GM19455 (cell line): Measurements from ENCODE around the gene GRAMD1C.
"Not testable (repeated sequence)": the region's sequence is repeated elsewhere in the genome, so short reads cannot be mapped to it uniquely, and the experiment has no call there.

Experiments
- ATAC-seq: cut with Tn5 transposase; IDR thresholded peaks from one replicate; pipeline ENCODE4 v1.9.1; 2021; ENCODE audit not compliant: unreplicated experiment

Gene GRAMD1C

DNA sequence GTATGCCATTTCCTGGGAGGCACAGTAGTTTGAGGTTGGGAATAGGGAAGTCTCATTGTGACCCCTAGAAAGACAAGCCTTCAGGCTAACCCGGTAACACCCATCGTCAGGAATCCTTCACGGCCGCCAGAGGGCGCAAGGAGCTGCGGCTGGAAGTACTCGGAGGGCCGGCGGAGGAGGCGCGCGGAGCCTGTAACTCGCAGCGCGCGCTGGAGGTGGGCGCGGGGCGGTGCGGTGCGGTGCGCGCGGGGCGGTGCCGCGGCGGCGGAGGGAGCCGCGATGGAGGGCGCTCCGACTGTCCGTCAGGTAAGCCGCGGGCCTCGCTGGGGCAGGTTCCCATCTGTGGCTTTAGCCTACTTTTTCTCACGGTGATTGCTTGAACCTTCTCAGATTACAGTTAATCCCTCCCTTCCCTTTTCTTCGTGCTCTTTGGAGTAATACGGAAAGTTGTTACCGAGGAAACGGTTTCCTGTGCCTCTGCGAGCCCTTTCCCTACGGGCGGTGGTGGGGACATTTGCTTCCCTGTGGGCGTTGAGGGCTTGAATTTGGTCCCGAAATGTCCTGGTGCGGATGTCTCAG lies at the start of gene GRAMD1C:
Gene GRAMD1C, plus strand, starts transcription at position 158 of the 579 bp plus-strand sequence. Its CDS starts 122 bp downstream, at position 280.
- ATAC-seq = peak; percentile 86

DNA sequence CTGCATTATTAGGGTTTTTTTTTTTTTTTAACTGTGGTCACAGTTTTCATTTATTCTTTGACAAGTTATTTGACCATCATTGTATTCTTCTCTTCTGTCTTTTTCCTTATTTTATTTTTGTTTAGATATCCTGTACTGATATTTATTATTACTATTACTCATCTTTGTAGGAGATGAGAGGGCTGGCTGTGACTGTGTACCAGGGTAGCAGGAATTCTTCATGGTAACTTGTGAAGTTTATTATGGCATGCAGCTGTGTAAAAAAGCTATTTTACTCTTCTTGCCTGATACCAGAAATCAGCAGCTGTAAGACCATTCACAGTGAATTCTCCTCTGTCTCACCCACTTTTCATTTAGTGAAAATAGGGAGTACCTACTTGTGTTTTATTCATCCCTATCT lies 47.2 kb upstream of the GRAMD1C start:
- ATAC-seq = no peak

DNA sequence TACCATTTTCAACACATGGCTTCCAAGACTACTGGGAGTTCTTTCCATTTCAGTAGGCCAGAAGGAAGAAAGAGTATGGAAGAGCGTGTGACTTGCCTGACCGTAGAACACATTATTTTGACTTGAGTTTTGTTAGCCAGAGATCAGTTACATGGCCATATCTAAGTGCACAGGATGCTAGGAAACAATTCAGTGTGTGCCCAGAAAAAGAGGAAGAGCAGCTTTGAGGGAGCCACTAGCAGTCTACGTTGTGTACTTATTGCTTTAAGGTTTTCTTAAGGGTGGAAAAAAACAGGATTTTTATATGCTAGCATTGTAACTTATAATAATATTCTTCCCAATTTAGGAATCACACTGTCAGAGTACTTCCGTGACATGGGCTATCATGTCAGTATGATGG lies 44.1 kb upstream of the GRAMD1C start:
- no peak for ATAC-seq

DNA sequence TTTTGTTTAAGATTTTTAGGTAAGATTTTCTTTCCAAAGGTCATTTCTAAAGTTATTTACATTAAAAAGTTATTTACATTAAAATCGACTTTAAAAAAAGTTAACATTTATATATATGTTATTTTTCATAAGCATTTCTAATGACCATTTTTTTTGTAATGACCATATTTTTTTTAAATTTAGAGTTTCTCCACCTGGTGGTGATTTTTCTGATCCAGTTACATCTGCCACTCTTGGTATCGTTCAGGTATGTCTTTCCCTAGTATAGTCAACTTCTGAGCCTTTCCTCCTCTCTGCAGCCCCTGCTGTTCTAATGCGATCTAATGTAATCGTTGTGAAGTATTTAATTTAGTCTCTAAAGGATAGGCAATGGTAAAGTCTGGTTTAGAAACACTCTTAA lies 42.9 kb upstream of the GRAMD1C start:
- ATAC-seq = no peak

DNA sequence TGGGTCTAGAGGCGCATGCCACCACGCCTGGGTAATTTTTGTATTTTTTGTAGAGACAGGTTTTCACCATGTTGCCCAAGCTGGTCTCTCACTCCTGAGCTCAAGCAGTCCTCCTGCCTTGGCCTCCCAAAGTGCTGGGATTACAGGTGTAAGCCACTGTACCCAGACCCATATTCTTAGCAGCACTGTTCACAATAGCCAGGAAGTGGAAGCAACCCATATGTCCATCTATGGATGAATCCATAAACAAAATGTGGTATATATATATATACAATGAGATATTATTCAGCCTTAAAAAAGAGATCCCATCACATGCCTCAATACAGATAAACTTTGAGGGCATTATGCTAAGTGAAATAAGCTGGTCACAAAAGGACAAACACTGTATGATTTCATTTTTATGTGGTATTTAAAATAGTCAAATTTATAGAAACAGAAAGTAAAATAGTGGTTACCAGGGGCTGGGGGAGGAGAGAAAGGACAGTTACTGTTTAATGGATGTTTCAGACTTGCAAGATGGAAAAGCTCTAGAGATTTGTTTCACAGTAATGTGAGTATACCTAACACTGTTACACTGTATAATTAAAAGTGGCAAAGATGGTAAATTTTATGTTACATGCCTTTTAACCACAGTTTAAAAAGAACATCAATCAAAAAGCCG lies 35.7 kb upstream of the GRAMD1C start:
- ATAC-seq = no peak

DNA sequence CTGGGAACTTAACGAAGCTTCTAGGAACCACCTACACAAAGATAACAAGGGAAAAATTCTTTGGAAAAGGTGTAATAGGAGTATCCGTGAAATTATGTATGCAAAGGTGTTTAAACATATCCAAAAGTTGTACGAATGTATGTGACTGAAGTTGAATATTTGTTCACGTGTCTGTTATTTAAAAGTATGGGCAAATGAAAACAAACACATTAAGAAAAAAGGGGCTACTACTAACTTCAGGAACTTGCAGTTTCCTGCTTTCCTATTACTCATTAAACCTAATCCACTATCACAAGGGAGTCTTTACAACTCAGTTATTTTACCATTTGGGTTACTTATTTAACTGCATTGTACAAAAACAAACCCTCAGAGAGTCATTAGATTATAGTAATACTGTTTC lies 33.9 kb upstream of the GRAMD1C start:
- no peak for ATAC-seq

DNA sequence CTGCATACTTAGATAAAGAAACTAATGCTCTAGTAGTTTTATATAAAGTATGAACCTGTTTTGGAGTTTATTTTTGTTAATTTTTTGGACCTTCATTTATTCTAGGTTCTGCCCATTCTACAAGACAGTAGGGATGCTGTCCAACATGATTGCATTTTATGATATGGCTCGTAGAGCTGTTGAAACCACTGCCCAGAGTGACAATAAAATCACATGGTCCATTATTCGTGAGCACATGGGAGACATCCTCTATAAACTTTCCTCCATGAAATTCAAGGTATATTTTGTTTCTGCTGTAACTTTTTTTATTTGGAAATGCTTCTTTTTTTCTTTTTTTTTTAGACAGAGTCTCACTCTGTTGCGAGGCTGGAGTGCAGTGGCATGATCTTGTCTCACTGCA lies 33.3 kb upstream of the GRAMD1C start:
- ATAC-seq = no peak

DNA sequence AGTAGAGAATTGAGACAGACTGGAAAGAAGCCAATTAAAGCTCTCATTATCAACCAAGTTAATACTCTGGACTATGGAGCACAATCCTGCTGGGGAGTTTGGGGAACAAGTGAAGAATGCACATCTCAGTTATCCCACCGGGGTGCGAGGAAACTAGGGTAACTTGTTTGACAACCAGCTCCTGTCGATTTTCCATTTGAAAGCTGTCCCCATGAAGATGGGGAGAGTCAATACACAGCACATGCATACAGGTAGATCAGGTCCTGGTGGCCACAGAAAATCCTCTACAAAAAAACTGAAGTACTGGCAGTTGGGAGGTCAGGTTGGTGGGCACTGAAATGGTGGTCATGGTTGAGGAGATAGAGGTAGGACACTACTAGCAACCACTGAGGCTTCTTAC lies 25.7 kb upstream of the GRAMD1C start:
- ATAC-seq = no peak

DNA sequence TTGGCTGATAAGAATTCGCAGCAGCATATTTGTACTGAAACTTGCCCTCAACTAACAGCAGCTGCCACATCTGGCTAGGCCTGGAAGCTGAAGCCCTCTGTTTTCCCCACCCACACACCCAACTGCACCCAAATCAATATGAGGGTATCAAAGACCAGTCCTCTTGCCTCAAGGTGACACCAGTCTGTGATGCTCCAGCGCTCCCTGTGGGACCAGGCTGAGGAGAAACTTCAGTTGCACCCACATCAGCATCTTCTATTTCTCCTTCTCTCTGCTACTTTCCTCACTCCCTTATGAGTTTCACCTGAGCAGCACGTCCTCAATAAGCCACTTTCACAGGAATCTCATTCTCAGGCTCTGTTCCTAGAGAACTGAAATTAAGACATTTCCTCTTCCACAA lies 18.7 kb upstream of the GRAMD1C start:
- ATAC-seq = no peak

DNA sequence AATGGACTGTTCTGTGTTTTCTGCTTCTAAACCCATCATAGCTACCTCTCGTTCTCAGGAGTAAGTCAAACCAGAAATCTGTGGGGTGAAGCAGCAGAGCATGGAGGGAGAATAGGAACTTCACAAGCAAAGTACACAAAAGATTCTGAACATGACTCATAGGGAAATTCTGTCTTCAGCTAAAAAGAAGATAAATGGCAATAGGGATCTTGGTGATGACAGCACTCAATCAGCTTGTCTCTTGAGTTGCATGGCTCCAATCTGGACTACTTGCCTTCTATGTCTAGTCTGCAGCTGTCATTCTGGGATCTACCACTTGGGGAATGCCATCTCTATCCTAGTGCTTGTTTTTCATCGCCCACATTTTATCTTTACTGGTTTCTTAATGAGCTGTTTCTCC lies 13.5 kb upstream of the GRAMD1C start:
- peak; percentile 53 for ATAC-seq

DNA sequence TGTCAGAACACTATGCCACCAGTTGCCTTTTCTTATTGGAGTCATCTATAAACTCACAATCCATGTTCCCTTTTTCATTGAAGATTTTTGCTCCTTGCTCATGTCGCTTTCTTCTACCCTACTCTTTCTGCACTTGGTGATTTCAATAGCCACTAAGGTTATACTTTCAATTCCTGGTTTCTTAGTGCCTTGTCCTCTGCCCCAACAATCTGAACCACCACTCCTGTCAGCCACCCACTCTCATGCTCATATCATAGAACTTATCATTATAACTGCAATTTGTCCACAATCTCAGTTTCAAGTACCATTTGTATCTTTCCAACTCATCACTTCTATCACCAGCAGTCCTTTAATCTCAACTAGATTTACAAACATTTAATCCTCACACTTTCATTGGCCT lies 10.0 kb upstream of the GRAMD1C start:
- peak; percentile 28 for ATAC-seq

DNA sequence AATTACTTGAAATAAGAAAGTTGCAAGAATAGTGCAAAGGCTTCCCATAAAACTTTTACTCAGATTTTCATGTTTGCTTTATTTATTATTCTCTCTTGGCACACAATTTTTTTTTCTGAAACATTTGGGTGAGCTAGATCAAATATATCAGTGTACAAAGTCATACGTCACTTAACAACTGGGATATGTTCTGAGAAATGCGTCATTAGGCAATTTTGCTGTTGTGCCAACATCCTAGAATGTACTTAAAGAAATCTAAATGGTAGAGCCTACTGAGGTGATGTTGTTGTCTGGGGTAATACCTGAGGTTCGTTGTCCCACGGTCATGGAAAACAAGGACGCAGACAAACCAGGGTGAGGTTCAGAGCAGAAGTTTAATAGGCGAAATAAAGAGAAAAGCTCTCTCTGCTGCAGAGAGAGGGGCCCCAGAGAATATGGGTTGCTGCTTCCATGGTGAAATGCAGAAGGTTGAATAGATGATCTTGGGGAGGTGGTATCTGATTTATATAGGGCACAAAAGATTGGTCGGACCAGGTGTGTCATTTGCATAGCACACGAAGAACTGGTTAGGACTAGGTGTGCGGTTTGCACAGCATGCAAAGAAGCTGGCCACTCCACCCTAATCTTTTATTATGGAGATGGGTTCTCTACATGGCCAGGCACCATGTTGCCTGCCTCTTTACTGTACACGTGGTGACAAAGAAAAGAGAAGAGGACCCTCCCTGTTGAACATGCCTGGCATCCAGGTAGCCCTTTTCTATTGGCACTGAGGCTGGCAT lies 8.8 kb upstream of the GRAMD1C start:
- ATAC-seq = peak; percentile 29

DNA sequence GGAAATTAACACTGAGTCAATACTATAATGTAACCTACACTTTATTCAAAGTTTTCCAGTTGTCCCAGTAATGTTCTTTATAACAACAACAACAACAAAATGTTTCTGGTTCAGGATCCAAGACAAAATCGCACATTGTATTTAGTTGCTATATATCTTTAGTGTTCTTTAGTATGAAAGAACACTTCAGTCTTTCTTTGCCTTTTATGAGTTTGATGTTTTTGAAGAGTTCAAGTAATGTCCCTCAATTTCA lies 7.6 kb upstream of the GRAMD1C start:
- ATAC-seq = no peak

DNA sequence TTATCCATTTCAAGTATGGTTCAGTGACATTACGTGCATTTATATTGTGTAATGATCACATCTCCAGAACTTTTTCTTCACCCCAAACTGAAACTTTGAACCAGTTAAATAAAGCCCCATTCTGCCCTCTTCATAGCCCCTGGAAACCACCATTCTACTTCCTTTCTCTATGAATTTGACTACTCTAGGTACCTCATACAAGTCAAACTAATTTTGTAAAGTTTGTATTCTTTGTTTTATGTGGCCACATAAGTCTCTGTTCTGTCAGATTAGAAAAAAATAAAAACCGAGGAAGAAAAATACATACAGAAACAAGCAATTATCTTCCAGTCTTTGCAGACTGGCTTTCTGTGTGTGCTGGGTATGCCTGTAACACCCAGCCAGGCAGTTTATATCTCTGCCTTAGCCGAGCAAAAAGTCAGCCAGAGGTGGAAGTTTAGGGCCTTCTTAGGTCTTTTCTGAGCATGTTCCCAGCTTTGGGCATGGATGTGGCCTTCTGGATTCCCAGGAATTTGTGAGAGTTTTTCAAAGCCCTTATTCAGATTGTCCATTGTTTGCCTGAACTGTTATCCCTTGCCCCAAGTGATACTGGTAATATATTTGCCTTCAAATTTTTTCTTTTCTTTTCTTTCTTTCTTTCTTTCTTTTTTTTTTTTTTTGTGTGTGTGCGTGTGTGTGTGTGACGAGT lies 6.0 kb upstream of the GRAMD1C start:
- ATAC-seq = peak; percentile 43

DNA sequence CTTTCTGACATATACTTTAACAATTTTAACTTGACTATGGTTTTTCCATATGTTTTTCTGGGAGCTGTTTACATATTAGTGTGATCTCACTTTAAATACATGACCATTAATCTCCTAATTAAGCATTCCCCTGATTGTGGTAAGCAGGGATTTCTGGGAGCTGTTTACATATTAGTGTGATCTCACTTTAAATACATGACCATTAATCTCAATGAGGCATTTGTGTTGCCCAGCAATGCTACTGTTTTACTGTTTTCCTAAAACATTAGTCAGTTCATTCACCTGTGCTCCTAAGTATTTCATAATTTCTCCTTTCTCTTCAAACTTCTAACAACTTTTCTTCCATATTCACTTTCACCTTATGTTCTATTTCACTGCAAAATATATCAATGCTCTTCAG lies 3.6 kb upstream of the GRAMD1C start:
- ATAC-seq = no peak

DNA sequence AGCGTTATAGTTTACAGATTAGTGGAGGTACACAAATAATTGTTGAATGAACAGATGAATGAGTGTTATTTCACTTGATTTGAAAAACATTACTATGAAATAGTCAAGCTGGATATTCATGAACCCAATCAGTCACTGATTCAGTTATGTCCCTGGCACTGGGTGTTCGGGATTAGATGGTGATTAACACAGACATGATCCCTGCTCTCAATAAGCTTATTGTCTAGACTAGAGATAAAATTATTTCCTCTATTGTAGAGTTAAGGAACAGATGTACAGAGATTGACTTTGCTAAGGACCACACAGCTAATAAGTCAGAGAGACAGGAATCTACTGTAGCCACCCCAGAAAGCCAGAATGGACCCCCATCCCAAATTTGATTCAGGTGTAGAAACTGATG lies 963 bp downstream of the GRAMD1C start:
- no peak for ATAC-seq

DNA sequence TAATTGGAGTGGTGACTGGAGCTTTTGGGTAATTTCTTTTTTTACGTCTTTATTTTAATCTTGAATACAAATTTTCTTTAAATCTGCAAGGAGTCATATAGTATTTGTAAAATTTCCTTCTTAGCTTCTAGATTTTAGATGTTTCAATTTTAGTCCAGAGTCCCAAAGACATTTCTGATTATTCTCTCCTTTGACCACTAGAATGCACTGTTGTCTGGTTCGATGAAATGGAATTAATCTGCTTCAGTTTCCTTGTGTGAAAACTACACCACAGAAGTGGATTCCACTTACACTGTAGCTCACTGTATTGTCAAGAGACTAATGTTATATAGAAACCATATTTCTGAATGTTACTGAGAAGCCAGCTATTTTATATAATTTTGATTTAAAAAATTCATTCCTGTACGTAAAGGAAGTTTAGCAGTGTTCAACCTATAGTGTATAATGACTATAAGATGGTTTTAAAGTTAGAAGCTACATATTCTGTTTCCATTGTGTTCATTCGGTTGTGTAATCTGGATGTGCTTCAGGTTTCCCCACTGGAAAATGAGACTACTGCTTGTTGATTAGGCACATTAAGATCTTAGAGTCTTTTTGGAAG lies 6.1 kb downstream of the GRAMD1C start:
- ATAC-seq = no peak

DNA sequence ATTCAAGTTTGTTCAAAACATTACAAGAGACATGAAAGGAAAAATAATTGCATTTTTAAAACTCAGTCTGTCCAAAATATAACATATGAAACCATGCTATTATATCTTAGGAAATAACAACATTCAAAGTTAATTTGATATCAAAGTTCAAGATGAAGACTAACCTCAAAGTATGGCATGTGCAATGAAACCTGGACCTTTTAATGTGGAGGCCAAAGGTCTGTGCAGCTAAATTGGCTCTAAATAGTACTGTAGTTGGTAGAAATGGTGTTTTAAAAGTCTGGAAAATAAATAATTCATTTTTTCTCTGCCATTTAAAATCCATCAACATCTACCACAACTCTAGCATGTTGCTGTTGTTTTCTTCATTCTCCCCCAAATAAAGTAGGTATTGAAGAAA lies 8.7 kb downstream of the GRAMD1C start:
- no peak for ATAC-seq

DNA sequence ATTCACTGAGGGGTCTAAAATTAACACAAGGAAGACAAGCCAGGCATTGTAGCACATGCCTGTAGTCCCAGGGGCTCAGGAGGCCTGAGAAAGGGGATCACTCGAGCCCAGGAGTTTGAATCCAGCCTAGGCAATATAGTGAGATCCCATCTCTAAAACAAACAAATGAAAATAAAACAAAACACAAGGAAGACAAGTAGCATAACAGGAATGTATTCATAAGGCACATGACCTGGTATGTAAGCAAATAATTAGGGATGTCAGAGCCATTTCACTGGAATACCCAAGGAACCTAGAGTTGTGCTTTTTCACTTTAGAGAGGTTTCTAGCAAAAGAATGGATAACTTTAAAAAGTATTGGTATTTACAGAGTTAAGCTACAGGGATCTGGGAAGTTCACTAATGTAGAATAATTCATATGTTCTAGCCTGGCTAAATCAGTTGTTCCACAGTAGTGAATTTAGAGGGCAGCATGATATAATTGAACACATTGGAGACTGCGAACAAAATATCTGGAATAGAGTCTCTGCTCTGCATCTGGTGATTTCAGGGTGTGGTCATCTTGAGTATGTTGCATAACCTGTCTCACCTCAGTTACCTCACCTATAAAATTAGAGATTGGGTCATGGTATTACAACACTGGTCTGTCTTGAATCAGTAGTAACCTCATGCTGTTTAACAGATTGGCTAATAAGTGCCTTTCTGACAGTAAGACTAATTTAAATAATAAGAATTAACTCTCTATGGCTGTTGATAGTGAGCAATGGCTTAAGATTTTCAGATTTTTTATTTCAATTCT lies 9.3 kb downstream of the GRAMD1C start:
- ATAC-seq = no peak

DNA sequence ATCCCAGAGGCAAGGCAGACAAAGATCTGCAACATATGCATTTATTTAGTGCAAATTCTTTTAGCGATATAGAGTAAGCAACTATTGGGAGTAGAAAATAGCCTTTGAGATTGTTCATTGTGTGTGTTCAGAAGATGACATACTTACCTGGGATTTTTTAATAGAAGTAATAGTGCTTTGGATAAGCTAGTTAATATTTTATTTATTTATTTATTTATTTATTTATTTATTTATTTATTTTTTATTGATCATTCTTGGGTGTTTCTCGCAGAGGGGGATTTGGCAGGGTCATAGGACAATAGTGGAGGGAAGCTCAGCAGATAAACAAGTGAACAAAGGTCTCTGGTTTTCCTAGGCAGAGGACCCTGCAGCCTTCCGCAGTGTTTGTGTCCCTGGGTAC lies 10.5 kb downstream of the GRAMD1C start:
- not testable (repeated sequence) for ATAC-seq

DNA sequence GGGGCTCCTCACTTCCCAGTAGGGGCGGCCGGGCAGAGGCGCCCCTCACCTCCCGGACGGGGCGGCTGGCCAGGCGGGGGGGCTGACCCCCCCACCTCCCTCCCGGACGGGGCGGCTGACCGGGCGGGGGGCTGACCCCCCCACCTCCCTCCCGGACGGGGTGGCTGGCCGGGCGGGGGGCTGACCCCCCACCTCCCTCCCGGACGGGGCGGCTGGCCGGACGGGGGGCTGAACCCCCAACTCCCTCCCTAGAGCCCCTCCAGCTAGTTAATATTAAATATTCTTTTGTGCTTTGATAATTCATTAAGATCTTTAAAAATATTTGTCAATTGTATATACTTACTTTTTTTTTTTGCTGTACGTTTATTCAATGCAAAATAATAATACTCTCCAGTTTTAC lies 11.3 kb downstream of the GRAMD1C start:
- ATAC-seq = not testable (repeated sequence)
